ENCODE data around the gene NMD3. TPM values are rescaled to one million over a fixed set of nuclear protein-coding genes. Genes with fewer than 3 reads are reported as not detected.

NMD3 gene
- total and polyA plus RNA-seq, 2 of the 4 experiments (the other 2 are of a cell fraction) = 33.8 to 95.0 TPM

DNA sequence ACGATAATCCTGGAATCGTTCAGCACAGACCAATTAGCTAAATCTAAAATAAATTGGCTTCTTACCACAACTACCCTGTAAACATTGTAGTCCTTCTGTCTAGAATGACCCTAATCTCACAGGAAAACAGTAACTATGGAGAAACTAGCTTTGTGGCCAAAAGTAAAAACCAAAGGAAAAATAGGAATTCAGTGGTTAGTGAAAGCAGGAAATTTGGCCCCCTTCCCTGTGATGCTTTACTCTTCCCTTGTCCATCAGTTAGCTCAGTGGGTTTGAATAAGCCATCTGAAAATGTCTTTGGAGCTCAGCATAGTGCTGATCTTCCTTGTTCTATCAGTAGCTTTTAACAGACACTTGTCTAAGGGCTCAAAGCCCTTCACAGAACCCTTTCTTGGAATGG, 1.6 kb downstream of the NMD3 start:
- Histone ChIP-seq H3K9ac (ENCODE audit: low read depth, low read length) (peak overlapping the region; percentile 95; the same call in 1 of the 2 replicates), H2BK15ac (ENCODE audit: low read depth, low read length) (no peak overlapping the region), H4K91ac (ENCODE audit: insufficient read depth, low read depth, low read length) (no peak overlapping the region), H2BK20ac (ENCODE audit: low read depth, low read length) (no peak overlapping the region), H3K14ac (replicated peaks; ENCODE audit: low read depth, low read length) (peak overlapping the region; percentile 46; the same call in 1 of the 2 replicates), H3K4me2 (ENCODE audit: low read depth, low read length) (peak overlapping the region; percentile 92), H2AK5ac (ENCODE audit: low read depth, low read length) (0 out of 2 replicates have a peak overlapping the region, but pooled peaks have one; percentile 2), H3K27ac (ENCODE audit: insufficient read depth, low read length) (no peak overlapping the region; the same call in 1 of the 2 replicates), H3K4me1 (ENCODE audit: control insufficient read depth, insufficient read depth, low read length) (no peaks in the 10 kb centered on the region), H3K79me1 (ENCODE audit: low read depth in 1 of 2, low read length in 2 of 2) (peaks cover 3 to 12% of the 10 kb centered on the region in 2 experiments; a peak in 3 of 4 replicates), H4K5ac (ENCODE audit: low read depth, low read length) (no peak overlapping the region), H3K36me3 (ENCODE audit: control insufficient read depth, insufficient read depth, low read length) (peaks cover 9% of the 10 kb centered on the region), H3K4ac (ENCODE audit: low read depth, low read length) (no peak overlapping the region), H2AK9ac (replicated peaks; ENCODE audit: low read depth, low read length, poor library complexity) (no peak overlapping the region), H3K56ac (ENCODE audit: extremely low read depth, insufficient read depth, low read length) (peak overlapping the region; percentile 27; the same call in 1 of the 2 replicates), H3K27me3 (ENCODE audit: control insufficient read depth, insufficient read depth, low read length) (no peaks in the 10 kb centered on the region), H2BK5ac (ENCODE audit: low read depth, low read length, poor library complexity, severe bottlenecking) (peak overlapping the region; percentile 55), H3K4me3 (ENCODE audit: insufficient read depth, low read depth, low read length) (peak overlapping the region; percentile 71), H3K9me3 (ENCODE audit: control insufficient read depth, insufficient read depth, low read length) (no peaks in the 10 kb centered on the region), H2BK120ac (ENCODE audit: low read depth, low read length) (no peak overlapping the region), H3K9me1 (ENCODE audit: insufficient read depth, low read length) (0 out of 2 replicates have a peak, but pooled peaks cover 3% of the 10 kb centered on the region), H4K8ac (ENCODE audit: low read depth in 2 of 2, low read length in 2 of 2) (no peak overlapping the region), H3K18ac (ENCODE audit: low read depth, low read length) (no peak overlapping the region), H2AFZ (replicated peaks; ENCODE audit: low read length, poor library complexity) (no peak overlapping the region), H4K20me1 (ENCODE audit: insufficient read depth, low read length) (peaks cover 18% of the 10 kb centered on the region), H3K23ac (ENCODE audit: low read depth, low read length) (peak overlapping the region; percentile 71)
- ChIA-PET POLR2A (ENCODE audit: unreplicated experiment) (interaction anchor here (1.0 kb wide), 1 partner anchor 26 kb away, joined by 3 read pairs; no protein-coding TSS in a partner anchor), CTCF (interaction anchor here (0.7 kb wide), 1 partner anchor 123 kb away, joined by 4 read pairs; no protein-coding TSS in a partner anchor)
- in situ Hi-C loops (cut with MboI; ENCODE audit: low sequenced_read_pairs) = loop anchor here (10.0 kb wide), 1 partner anchor 658 kb away; the partner anchor contains the start of gene KPNA4
- WGBS, 2 experiments (ENCODE audit: extremely low coverage in 2 of 2, insufficient read length in 1 of 2) = no CpG with 5 or more reads among the region's 2 CpGs
- dilution Hi-C loops (cut with HindIII; ENCODE audit: low sequenced_read_pairs, unreplicated experiment) = no loop called here
- intact Hi-C loops (cut with micrococcal nuclease) = loop anchor here (1.0 to 10.0 kb wide), 4 partner anchors 13 to 658 kb away; partner anchors contain the start of gene KPNA4
- DNase-seq (peak; percentile 26), ATAC-seq (ENCODE audit: low read depth) (no peak)
- TF ChIP-seq USF2 (IDR thresholded peaks at IDR 0.05; ENCODE audit: low read depth, low read length) (no peak), MXI1 (IDR thresholded peaks at IDR 0.05; ENCODE audit: borderline replicate concordance, low read depth, low read length) (no peak), CHD1 (IDR thresholded peaks at IDR 0.05; ENCODE audit: low read depth, low read length) (no peak), RAD21 (IDR thresholded peaks at IDR 0.05; ENCODE audit: low read length) (no peak), RFX5 (IDR thresholded peaks at IDR 0.05; ENCODE audit: low read depth, low read length) (no peak), POLR2A (IDR thresholded peaks at IDR 0.05; ENCODE audit: low read depth, low read length) (no peak), NFE2L2 (IDR thresholded peaks at IDR 0.05; ENCODE audit: low read depth, low read length) (no peak), MAZ (IDR thresholded peaks at IDR 0.05; ENCODE audit: borderline replicate concordance, low read depth, low read length) (no peak), CEBPB (IDR thresholded peaks at IDR 0.05; ENCODE audit: low read depth, low read length) (no peak), FOS (IDR thresholded peaks at IDR 0.05; ENCODE audit: low read depth, low read length) (no peak), BHLHE40 (IDR thresholded peaks at IDR 0.05; ENCODE audit: low read depth, low read length) (no peak), RCOR1 (IDR thresholded peaks at IDR 0.05; ENCODE audit: insufficient replicate concordance, low read length) (no peak), SMC3 (IDR thresholded peaks at IDR 0.05; ENCODE audit: low read depth, low read length) (no peak), MAFK (IDR thresholded peaks at IDR 0.05; ENCODE audit: low read depth, low read length) (no peak)
- TF ChIP-seq, protein P1, sequence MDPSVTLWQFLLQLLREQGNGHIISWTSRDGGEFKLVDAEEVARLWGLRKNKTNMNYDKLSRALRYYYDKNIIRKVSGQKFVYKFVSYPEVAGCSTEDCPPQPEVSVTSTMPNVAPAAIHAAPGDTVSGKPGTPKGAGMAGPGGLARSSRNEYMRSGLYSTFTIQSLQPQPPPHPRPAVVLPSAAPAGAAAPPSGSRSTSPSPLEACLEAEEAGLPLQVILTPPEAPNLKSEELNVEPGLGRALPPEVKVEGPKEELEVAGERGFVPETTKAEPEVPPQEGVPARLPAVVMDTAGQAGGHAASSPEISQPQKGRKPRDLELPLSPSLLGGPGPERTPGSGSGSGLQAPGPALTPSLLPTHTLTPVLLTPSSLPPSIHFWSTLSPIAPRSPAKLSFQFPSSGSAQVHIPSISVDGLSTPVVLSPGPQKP (IDR thresholded peaks at IDR 0.05; ENCODE audit: borderline replicate concordance, low read depth, low read length) = no peak
- TF ChIP-seq, protein P2, sequence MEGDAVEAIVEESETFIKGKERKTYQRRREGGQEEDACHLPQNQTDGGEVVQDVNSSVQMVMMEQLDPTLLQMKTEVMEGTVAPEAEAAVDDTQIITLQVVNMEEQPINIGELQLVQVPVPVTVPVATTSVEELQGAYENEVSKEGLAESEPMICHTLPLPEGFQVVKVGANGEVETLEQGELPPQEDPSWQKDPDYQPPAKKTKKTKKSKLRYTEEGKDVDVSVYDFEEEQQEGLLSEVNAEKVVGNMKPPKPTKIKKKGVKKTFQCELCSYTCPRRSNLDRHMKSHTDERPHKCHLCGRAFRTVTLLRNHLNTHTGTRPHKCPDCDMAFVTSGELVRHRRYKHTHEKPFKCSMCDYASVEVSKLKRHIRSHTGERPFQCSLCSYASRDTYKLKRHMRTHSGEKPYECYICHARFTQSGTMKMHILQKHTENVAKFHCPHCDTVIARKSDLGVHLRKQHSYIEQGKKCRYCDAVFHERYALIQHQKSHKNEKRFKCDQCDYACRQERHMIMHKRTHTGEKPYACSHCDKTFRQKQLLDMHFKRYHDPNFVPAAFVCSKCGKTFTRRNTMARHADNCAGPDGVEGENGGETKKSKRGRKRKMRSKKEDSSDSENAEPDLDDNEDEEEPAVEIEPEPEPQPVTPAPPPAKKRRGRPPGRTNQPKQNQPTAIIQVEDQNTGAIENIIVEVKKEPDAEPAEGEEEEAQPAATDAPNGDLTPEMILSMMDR (conservative IDR thresholded peaks at IDR 0.05; ENCODE audit: low read depth, low read length) = no peak
- TSS peak; percentile 53 for BruUV-seq (replicated peaks)
